HG03521 (cell line): Measurements from ENCODE around the gene RIT2.
"Not testable (repeated sequence)": the region's sequence is repeated elsewhere in the genome, so short reads cannot be mapped to it uniquely, and the experiment has no call there.

ENCODE experiments used
- ATAC-seq: cut with Tn5 transposase; IDR thresholded peaks from one replicate; pipeline ENCODE4 v1.9.1; 2021; ENCODE audit warnings: mild to moderate bottlenecking, moderate library complexity; ENCODE audit not compliant: unreplicated experiment

The RIT2 gene

GRCh38 chr18:42854558-42854957 is 260.9 kb downstream of the RIT2 start:
- no peak for ATAC-seq

GRCh38 chr18:42850174-42851083 is 265.1 kb downstream of the RIT2 start:
- no peak for ATAC-seq

- ATAC-seq, result no peak
Observed at GRCh38 chr18:42839408-42839807, 276.1 kb downstream of the RIT2 start.

- no peak for ATAC-seq
Observed at GRCh38 chr18:42838546-42839145, 276.8 kb downstream of the RIT2 start.

- no peak for ATAC-seq
Observed at GRCh38 chr18:42830936-42831335, 284.5 kb downstream of the RIT2 start.

- no peak for ATAC-seq
Observed at GRCh38 chr18:42828881-42829280, 286.6 kb downstream of the RIT2 start.

DNA sequence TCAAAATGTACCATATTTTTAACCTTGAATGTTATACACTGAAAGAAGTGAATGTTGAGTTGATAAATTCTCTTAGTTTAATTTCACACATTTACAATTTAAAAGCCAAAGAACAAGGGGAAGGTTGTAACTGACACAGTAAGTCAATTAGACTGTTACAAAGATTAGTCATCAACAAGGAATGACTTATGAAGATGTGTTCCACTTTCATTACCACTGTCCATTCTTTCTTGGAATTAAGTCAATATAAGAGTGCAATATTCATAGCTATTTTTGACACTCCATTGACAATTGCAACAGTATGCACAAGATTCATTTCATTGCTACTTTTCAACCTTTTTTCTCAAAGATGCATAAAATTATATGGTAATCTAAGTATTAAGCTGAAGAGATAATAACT is 291.3 kb downstream of the RIT2 start:
- ATAC-seq, result no peak

DNA sequence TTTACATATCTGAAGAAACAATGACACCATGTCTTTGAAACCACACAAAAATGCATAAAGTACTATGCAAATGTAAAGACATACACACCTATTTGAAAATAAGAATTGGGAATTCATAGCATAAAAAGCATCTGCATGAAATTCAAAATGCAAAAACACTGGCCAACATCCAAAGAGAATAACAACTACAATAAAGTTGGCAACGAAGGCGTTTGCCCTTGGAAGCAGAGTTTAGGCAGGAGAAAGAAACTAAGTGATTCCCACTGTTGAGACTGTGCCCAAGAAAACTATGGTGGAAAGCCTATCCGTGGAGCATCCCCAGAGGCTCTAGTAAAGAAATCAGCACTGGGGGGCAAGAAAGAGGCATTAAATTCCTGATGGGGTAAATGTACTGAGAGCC is 292.8 kb downstream of the RIT2 start:
- no peak for ATAC-seq

- ATAC-seq, result no peak
Observed at GRCh38 chr18:42821492-42821891, 294.0 kb downstream of the RIT2 start.

DNA sequence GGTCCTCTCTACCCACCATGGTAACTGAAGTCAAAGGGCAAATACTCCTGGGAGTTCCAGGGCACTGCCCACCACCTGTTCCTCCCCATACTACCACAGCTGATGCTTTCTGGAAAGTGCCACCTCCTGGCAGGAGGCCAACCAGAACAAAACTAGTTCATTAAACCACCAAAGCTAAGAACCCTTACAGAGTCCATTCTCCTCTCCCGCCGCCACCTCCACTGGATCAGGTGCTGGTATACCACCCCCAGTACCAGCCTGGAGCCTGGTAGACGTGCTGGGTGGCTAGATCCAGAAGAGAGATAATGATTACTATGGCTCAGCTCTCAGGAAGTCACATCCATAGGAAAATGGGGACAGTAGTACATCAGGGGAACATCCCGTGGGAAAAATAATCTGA is 300.9 kb downstream of the RIT2 start:
- no peak for ATAC-seq

DNA sequence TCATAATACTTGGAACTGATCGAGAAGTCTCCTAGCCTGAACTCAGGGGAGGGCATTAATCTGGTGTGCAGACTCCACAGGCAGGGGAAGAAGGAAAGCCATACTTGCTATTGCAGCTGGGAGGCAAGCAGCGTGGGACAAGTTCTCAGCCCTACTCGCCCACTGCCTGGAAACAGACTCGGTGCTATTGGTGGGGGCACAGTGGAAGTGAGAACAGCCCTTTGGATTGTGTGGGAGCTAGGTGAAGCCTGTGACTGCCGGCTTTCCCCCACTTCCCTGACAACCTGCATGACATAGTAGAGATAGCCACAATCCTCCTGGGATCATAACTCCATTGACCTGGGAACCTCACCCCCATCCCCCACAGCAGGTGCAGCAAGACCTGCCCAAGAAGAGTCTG is 301.3 kb downstream of the RIT2 start:
- ATAC-seq, result no peak

DNA sequence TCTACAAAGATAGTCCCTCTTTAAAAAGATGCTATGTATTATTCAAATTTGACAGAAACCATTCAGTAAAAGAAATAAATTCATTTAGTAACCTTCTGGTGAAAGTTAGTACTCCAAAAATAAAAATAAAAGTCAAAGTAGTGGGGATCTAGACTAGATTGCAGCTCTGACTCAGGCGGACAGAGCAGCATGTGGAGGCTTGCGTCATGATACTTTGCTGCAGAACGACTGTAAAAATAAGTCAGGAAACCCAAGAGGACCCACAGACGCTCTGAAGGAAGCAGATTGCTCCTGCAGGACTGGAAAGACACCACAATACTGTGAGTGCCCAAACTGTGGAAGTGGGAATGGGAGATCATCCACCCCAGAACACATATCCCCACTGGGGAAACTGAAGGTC is 301.9 kb downstream of the RIT2 start:
- no peak for ATAC-seq

GRCh38 chr18:42807887-42808286 is 307.6 kb downstream of the RIT2 start:
- no peak for ATAC-seq

DNA sequence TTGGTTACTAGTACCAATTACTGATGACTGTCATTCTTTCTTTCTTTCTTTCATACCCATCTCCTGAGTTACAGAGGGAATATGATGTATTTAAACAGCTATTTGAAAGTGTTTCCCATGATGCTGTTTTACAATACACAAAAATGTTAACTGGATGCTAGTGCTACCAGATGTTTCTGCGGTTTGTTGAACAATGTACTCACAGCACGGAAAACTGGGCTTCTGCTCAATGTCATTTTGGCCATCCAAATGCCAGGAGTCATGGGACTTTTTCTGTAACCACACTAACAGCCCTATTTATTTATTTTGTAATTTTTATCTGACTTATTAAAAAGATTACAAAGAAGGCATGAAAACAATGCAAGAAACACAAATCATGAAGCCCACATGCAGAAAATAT is 313.8 kb downstream of the RIT2 start:
- ATAC-seq, result no peak

DNA sequence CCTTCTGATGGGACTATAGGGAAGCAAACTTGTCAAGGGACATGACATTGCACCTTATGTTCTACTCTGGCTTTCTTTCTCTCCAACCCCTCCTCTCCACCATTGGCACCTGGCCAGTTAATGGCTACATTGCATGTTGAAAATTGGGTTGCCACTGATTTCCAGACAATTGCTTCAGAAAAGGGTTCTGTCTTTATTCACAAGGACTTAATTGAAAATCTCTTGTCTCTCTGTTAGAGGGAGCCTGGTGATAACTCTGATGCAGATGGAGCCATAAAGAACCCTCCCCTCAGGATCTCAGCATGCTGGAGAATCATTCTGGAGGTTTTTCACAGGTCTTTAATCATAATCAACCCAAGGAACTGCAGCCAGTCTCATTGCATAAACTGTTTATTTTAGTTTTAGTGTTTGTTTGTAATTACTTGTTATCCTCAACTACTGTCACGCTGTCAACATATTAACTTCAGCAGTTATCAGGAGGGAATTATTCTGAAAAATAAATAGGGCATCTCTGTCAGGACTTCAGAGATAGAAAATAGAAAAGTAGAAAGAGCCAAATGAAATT is 316.8 kb downstream of the RIT2 start:
- no peak for ATAC-seq

DNA sequence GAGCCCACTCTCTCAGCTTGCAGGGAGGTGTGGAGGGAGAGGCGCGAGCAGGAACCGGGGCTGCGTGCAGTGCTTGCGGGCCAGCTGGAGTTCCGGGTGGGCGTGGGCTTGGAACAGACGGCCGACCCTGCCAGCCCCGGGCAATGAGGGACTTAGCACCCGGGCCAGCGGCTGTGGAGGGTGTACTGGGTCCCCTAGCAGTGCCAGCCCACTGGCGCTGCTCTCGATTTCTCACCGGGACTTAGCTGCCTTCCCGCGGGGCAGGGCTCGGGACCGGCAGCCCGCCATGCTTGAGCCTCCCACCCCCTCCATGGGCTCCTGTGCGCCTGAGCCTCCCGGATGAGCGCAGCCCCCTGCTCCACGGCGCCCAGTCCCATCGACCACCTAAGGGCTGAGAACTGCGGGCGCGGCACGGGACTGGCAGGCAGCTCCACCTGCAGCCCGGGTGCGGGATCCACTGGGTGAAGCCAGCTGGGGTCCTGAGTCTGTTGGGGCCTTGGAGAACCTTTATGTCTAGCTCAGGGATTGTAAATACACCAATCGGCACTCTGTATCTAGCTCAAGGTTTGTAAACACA is 320.2 kb downstream of the RIT2 start:
- ATAC-seq, result not testable (repeated sequence)

DNA sequence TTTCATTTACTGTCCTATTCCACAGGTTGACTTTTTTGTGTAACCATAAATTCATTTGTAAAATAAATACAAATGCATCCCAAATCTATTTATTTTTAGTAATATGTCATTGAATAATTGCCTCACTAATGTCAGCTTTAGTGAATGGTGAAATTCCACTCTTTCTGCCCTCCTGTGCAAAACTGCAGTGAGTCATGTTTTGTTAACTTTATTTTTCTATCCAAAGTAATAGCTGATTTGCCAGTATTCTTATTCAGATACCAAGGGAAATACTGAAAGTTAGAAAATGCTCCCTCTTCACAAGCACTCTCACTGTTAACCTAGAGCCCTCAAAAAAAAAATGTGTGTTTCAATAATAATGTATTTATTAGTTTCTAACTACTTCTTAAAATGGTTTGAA is 322.8 kb downstream of the RIT2 start:
- ATAC-seq, result no peak

- no peak for ATAC-seq
Observed at GRCh38 chr18:42784632-42785031, 330.9 kb downstream of the RIT2 start.

GRCh38 chr18:42782929-42783328 is 332.6 kb downstream of the RIT2 start:
- ATAC-seq, result no peak

DNA sequence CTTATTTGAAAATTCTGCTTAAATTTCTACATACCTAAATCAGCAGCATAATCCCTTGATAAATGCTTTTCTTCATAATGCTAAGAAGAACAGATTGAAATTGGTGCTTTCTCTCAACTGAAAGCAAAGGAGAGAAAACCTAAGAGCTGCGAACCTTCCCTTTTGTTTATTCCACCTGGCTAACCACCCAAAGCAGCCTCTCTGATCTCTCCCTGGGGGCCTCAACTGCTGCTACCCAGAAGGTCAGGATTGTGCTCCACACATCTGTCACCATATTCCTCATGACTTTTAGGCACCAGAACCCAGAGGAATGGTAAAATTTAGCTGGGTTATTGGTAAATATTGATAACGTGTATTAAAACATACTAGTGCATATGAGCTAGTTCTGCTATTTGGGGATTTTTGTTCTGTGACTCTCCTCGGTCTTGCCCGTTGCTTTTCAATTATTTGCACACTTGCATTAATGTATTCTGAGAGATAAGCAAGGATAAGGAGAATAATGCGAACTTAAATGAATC is 334.1 kb downstream of the RIT2 start:
- ATAC-seq, result no peak

- ATAC-seq, result no peak
Observed at GRCh38 chr18:42780171-42780570, 335.3 kb downstream of the RIT2 start.
